ENCODE data around the gene MRC2.

DNA sequence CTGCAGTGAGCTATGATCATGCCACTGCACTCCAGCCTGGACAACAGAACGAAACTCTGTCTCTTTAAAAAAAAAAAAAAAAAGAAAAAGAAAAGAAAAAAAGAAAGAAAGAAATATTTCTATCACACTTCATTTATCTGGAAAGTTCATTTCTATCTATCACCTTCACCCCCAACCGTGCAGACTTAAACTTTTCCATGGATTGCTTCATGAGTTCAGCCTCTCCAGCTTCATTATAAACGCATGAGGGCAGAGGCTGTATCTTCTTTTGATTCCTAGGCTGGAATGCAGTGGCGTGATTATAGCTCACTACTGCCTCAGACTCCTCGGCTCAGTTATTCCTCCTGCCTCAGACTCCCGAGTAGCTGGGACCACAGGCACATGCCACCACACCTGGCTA lies 28.2 kb downstream of the MRC2 start:
- no peak for TF ChIP-seq CTCF (IDR thresholded peaks at IDR 0.05)
- TF ChIP-seq POLR2A (IDR thresholded peaks at IDR 0.05), result no peak
